Daoy (cell line): ENCODE data around the gene PATE2. TPM values are rescaled to one million over a fixed set of nuclear protein-coding genes. Genes with fewer than 3 reads are reported as not detected.

Experiments
- DNase-seq: peaks from one replicate; pipeline ENCODE4 v3.0.0-alpha.2; 2015; ENCODE audit warnings: low read depth
- total RNA-seq: library from RNA; depleted of rRNA; stranded (reverse); fragments of >200 nt; shearing (Covaris generic); gene quantifications from 2 replicates; pipeline ENCODE4 v1.2.3, GENCODE V29; 2014; rRNA removed

Gene PATE2
- 0.29 TPM in 1 of 2 replicates, not detected in the other for total RNA-seq

DNA sequence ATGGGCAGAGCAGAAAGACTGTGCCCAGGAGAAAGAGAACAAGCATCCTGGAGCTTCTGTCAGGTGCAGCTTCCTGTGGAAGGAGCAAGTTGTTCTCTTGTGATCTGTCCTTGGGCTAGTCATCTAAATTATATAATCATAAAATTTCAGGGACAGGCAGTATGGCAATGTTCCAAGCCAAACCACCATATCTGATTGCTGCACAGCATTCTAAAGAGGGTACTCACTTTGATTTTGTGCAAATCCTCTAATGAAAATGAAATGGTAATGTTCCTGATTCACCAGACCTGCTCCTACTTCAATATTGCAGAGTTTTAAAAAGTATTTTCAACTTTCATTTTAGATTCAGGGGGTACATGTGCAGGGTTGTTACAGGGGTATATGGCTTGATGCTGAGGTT lies at the start of gene PATE2:
TSS of gene PATE2 (minus strand) at position 101 of the 400 bp plus-strand sequence. CDS start at position 46, 55 bp downstream.
- DNase-seq, result no peak

DNA sequence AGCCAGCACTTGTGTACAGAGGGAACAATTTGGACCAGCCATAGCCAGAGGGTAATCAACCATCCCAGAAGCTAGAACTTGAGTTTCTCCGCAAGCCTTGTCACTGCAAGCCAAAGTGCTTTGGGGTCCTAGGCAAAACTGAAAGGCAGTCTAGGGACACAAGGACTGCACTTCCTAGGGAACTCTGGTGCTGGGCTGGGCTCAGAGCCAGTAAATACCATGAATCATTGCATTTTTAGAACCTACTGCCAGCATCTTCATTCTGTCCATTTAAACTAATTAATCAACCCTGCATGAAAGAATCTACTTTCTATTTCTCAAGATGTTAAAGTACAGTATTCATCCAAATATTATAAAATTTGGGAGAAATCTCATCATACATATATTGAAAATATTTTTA lies 29.3 kb upstream of the PATE2 start:
- DNase-seq, result peak; percentile 8

DNA sequence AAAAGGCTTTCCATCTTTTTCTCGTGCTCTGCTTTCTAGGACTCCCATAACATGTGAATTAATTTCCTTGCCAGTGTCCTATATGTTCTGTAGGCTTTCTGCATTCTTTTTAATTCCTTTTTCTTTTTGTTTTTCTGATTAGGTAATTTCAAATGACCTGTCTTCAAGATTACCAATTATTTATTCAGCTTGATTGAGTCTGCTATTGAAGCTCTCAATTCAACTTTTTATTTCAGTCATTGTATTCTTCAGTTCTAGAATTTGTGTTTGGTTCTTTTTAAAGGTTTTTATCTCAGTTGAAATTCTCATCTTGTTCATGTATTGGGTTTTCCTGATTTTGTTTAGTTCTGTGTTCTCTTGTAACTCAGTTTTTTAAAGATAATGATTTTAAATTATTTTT lies 23.8 kb upstream of the PATE2 start:
- no peak for DNase-seq

DNA sequence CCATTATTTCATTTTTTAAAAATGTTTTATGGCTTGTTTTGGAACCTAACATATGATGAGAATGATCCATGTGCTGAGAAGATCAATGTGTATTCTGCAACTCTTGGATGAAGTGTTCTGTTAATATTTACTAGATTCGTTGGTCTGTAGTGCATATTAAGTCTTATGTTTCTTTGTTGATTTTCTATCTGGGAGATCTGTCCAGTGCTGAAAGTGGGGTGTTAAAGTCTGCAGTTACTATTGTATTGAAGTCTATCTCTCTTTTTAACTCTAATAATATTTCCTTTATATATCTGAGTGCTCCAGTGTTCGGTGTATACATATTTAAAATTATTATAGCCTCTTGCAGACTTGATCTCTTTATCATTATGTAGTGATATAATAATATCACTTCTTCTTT lies 21.2 kb upstream of the PATE2 start:
- no peak for DNase-seq

DNA sequence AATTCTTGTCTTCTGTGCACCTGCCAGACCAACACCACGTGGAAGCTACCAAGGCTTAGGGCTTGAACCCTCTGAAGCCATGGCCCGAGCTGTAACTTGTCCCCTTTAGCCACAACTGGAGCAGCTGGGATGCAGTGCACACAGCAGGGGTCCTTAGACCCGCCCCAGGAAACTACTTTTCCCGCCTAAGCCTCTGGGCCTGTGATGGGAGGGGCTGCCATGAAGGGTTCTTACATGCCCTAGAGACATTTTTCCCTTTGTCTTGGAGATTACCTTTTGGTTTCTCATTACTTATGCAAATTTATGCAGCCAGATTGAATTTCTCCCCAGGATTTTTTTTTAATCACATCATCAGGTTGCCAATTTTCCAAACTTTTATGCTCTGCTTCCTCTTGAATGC lies 19.0 kb upstream of the PATE2 start:
- DNase-seq, result no peak

DNA sequence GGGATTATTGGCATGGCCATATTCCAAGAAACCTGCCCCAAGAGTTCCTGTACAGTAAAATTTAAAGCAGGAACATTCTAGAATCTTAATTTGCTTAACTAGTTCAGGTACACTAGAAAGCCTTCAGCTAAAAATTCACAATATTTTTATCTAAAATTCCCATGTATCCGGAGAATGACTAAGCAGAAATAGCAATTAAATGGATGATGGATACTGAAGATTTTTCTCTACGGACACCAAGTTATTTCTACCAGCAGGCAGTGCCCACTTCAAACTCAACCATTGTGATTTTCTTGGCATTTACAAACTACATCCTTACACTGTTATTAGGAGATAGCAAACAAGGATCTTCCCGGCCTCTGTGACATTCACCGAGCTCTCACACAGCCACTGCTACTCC lies 12.2 kb upstream of the PATE2 start:
- no peak for DNase-seq

DNA sequence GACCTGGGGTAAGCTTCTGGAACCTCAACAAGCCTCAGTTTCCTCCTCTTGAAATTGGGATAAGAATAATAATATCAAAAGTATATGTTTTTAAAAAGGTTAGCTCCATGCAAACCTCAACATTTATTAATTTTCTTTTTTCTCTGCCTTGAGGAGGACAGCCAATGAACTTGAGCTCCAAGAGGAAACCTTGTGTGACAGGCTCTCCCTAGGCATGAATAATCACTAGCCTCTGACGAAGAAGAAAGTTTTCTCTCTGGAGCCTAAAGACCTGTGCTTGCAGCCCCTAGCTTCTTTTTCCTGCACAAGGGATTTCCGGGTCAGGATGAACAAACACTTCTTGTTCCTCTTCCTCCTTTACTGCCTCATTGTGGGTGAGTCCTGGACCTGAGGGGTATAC lies 9.2 kb upstream of the PATE2 start, which contains the start of gene PATE3:
TSS of gene PATE3 (plus strand) at position 301 of the 400 bp plus-strand sequence. CDS start at position 326, 25 bp downstream.
- DNase-seq, result no peak

DNA sequence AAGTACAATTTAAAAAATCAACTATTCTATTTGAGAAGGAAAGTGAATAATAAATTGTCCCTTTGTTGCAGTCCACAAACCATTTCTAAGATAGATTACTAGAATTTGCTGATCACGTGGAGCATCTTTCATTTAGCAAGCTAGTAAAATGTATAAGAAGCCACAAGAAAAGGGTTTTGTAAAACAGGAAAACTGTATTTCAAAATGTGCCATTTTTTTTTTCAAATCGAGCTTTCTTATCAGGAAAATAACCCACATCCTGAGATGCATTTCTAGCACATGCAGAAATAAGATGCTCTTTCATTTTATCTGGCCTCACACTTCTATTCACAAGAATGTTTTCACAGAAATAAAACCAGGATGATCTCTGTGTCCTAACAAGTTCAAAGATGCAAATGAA lies 6.0 kb upstream of the PATE2 start:
- DNase-seq, result no peak

DNA sequence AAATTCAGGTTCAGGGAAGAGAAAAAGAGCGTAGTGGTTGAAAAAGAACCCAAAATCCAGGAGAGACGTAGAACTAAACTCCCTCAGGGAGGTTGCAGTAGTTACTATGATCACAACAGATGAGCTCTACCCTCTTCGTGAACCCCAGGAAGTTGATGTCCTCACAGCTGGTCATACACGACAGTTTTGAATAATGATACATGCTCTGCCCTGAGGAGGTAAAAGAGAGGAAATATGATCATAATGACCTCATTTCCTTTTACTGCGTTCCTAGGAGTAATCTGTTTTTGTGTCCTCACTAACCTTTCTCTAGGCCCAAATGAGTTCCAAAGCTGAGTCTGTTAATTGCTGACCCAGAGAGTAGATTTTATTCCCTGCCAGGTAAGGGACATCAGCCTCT lies 1.3 kb downstream of the PATE2 start:
- peak; percentile 12 for DNase-seq

DNA sequence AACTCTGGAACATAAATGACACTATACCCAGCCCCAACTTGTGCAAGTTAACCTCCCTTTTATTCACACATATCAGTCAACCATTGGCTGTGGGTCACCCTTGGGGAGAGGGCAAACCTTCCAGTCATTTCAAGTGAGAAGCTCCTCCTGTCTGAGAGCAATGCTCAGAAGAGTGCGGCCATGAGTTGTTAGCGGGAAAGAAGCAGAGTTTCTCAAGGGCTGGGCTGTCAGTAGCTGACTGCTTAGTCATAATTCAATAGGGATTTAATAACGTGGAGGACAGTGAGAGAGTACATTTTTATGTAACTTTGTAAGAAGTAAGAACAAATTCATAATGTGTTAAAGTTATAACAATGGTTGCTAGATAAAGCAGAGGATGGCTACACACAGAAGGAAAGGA lies 5.1 kb downstream of the PATE2 start:
- no peak for DNase-seq

DNA sequence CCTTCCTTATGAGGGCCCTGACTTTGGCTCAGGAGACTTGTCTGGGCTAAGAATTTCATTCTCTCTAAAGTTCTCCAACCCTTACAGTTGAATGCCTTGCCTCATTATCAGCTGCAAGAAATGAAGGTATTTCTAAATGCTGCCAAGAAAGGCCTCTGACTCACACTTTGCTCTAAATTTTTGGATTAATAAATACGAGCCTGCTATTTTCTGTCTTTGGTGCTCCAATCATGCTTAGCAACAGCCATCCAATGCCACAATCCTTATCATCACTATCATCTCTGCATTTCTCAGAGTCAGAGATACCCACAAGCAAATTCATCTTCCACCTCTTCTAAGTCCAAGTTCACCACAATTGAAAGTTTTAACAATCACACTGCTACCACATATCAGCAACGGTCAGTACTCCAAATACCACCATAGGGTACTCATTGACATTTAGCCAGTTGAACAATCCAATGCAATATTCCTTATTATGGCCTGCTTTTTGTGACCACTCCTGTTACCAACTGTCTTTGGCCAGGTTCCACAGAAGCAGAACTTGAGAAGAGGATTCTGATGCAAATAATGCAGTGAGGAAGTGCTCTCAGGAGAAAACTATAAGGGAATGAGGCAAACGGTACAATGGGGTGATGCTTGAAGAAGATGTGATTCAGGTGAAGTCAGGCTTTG lies 5.7 kb downstream of the PATE2 start:
- DNase-seq, result no peak

DNA sequence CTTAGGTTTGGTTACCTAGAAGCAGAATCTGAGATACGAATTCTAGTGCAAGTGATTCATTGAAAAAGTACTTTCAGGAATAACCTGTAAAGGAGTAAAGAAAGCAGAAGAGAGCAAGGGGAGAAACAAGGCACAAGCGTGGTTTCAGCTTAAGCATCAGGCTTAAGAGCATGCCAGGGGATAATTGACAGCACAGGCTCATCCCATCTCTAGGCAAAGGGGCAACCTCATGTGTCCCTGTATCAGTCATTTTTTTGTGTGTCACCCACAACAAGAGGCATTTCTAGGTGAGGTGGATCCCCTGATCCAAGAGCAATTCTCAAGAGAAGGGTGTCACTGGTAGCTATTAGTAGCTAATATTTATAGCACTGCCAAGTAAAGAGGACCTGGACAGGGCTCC lies 8.0 kb downstream of the PATE2 start:
- DNase-seq, result no peak

DNA sequence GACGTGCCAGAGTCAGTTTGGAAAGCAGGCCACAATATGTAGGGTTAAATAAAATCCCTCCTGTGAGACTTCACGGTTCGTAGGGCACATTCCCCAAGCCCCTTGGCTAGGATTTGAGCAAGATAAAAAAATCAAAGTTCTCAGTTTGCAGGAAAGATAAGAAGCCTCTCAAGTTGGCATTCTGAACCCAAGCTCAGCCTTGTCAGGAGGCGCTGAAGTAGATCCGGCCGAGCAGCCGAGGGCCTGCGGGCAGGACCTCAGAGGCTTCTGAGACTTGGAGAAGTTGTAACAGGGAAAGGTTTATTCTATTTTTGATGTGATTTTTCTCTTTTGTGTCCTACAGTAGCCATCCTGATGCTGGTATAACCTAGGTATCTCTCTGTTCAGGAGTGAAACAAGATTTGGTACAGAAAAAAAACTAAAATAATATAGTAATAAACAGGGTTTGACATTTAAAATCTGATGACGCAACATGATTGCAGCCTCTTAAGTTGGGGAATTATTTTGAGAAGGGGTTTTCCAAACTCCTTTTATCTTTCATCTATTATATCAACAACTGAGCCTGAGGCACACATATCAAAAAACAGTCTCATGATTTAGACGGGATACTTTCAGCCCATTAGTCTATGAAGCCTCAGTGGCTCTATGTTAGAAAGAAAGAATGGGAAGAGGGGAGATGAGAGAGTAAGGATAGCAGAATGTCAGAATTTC lies 10.1 kb downstream of the PATE2 start:
- no peak for DNase-seq

DNA sequence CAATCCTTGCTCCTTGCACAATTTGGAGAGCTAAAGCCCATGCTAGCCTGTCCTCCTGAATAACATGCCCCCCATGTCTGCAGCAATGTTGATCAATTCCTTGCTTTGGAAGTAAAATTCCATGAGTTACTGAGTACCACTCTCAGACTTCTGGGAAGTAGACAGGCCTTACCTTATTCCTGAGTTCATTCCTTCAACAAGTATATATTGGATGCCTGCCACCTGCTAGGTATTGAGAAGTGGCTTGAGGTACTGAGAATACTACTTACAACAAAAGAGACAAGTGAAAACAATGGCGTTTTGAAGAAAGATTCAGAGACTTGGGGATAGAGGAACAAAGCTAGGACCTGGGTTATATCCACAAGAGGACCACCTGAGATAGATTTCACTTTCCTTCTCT lies 12.4 kb downstream of the PATE2 start:
- DNase-seq, result no peak

DNA sequence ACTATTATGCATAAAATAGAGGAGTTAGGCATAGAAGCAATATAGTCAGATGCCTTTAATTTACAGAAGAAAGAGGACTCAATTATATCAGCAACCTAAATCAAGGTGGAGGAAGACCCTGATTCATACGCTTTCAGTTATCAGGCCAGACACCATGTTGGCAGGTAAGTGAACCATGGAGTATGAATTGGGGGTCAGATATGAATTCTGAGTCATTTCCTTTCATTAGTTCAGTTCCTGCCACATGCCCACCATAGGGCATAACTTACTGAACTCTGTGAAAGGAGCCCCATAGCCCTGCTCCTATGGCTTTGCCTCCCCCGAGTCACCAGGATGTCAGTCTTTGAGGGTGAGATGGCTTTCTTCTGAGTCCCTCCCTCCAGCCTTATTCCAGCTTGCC lies 15.1 kb downstream of the PATE2 start:
- DNase-seq, result no peak

DNA sequence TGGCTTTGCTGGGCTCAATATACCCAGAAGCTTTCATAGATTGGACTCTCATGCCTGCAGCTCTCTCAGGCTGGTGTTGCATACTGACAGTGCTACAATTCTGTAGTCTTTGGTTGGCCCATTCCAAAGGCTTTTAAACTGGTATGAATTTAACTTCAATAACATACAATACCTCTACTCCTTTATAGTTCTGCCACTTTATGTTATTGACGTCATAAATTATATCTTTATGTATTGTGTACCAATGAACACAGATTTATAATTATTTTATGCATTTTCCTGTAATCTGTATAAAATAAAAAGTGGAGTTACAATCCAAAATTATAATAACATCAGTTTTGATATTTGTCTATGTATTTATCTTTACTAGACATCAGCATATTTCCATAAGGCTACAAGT lies 16.2 kb downstream of the PATE2 start:
- DNase-seq, result no peak

DNA sequence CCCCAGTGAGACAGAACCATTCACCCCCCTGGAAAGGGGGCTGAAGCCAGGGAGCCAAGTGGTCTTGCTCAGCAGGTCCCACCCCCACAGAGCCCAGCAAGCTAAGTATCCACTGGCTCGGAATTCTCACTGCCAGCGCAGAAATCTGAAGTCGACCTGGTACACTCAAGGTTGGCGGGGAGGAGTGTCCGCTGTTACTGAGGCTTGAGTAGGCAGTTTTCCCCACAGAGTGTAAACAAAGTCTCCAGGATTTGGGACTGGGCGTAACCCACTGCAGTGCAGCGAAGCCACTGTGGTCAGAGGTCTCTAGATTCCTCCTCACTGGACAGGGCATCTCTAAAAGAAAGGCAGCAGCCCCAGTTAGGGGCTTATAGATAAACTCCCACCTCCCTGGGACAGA lies 22.6 kb downstream of the PATE2 start:
- no peak for DNase-seq

DNA sequence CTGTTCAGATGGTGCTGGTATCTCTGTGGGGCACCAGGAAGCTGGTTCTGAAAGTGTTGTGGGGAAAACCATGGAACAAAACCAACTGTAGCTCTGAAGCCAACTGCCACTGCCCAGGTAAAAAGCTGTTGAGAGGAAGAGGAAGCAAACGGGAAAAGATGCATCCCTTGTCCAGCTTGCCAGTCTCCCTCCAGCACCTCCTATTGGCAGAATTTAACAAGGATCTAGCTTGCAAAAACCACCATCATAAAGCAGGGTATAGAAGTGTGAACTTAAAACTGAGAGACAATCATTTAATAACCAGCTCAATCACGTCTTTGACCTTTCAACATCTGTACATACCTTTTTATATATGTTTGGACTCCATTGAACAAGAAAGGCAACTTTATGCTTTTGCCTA lies 28.0 kb downstream of the PATE2 start:
- no peak for DNase-seq

DNA sequence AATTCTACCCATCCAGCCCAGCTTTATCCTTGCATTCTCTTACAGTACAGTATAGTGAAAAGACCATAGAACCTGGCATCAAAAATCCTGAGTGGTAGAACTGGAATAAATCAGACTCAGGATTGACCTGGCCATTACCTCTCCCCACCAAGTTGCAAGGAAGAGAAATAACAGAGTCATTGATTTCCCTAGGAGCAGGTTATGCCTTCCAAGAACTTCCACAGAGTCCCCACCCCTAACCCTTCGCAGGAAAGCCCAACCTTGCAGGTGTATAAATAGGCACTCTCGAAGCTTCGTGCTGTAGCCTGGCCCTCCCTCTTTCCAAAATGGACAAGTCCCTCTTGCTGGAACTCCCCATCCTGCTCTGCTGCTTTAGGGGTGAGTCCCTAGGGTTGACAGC lies 32.6 kb downstream of the PATE2 start, which contains the start of gene PATE1:
TSS of gene PATE1 (plus strand) at position 301 of the 400 bp plus-strand sequence. CDS start at position 327, 26 bp downstream.
- no peak for DNase-seq

DNA sequence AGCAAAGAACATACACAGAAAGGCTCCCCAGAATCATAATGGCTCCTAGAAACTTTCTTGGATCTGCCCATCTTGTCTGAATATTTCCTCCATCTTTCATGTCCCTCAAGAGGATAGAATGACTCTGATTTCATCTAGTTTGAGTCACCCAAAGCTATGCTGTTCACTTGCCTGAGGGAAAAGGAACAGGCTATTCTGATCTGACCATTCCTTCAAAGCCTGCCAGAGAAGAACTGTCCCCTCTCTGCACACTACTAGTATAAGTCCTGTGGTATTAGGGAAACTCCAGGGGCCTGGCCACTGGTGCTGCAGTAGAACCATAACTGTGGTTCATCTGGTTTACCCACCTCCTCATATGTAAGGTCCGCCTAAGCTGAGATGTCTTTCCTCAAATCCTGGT lies 34.9 kb downstream of the PATE2 start:
- DNase-seq, result no peak

DNA sequence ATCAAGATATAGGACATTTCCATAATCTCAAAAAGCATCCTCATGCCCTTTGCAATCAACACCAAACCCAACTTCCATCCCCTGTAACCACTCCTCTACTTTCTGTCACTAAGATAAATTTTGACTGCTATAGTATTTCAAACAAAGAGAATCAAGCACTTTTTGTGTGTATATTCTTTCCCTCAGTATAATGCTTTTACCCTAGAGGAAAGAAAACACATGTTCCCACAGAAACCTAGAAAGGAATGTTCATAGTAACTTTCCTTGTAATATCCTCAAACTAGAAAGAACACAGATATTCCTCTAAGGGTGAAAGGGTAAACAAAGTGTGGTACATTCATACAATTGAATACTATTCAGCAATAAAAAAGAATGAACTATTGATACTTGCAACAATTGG lies 38.0 kb downstream of the PATE2 start:
- no peak for DNase-seq

DNA sequence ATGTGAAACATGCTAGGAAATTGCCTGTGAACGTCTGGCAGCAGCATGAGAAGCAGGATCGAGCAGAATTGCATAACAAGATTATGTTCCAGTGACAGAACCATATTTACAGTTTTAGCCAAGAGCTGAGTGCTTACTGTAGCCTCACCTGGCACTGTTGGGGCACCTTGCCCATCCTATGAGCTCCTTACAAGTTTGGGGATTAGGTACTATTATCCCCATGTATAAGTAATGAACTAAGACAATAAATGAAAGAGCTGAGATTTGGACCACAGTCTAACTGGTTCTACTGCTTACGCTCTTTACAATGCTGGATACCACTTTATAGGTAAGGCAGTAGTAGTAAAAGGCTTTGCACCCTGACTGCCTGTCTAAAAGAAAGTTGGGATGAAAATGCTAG lies 49.7 kb downstream of the PATE2 start:
- DNase-seq, result no peak
